Keratinocyte (primary cell): ENCODE measurements around the gene SLC25A13.

Source experiments
- EZH2 ChIP-seq: IDR thresholded peaks from one replicate; pipeline ENCODE4 v1.6.1; 2012; ENCODE audit warnings: inconsistent platforms, mild to moderate bottlenecking, low read length, moderate library complexity
- TF ChIP-seq, protein P1 (sequence below), 3 experiments: IDR thresholded peaks in 1 of 3; conservative IDR thresholded peaks in 1 of 3; optimal IDR thresholded peaks in 1 of 3; 2 replicates in 2 of 3; 3 replicates in 1 of 3; pipeline versions ENCODE3 to v1.5.1; 2011; ENCODE audit warnings: low read length in 3 of 3, mild to moderate bottlenecking in 3 of 3, moderate library complexity in 2 of 3, control low read depth in 1 of 3, inconsistent platforms in 1 of 3; ENCODE audit not compliant: insufficient read depth in 2 of 3; ENCODE audit errors: extremely low read depth in 1 of 3

DNA sequence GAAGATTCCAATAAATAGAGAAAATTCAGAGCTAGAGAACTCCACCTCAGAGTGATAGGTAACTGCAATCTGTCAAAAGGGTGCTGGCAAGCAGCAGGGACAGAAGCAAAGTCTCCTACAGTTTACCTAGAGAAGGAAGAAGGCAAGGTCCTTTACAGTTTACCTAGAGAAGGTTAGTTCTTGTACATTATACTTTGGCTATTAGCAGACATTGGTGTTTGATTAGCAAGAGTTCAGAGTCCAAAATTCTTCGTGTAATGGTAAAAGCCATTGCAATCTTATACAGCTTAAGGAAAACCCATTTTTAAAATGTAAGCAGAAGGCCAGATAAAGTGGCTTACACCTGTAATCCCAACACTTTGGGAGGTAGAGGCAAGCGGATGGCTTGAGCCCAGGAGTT lies 45.9 kb downstream of the SLC25A13 start:
- TF ChIP-seq, protein P1, sequence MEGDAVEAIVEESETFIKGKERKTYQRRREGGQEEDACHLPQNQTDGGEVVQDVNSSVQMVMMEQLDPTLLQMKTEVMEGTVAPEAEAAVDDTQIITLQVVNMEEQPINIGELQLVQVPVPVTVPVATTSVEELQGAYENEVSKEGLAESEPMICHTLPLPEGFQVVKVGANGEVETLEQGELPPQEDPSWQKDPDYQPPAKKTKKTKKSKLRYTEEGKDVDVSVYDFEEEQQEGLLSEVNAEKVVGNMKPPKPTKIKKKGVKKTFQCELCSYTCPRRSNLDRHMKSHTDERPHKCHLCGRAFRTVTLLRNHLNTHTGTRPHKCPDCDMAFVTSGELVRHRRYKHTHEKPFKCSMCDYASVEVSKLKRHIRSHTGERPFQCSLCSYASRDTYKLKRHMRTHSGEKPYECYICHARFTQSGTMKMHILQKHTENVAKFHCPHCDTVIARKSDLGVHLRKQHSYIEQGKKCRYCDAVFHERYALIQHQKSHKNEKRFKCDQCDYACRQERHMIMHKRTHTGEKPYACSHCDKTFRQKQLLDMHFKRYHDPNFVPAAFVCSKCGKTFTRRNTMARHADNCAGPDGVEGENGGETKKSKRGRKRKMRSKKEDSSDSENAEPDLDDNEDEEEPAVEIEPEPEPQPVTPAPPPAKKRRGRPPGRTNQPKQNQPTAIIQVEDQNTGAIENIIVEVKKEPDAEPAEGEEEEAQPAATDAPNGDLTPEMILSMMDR (optimal IDR thresholded peaks at IDR 0.05 in 1 of 3, IDR thresholded peaks at IDR 0.05 in 1 of 3, conservative IDR thresholded peaks at IDR 0.05 in 1 of 3; ENCODE audit: extremely low read depth in 1 of 3, insufficient read depth in 2 of 3, low read length in 3 of 3) = no peak
- no peak for TF ChIP-seq EZH2
